HG02798 (cell line): Measurements from ENCODE around the gene EIF1AD.
"Not testable (repeated sequence)": the region's sequence is repeated elsewhere in the genome, so short reads cannot be mapped to it uniquely, and the experiment has no call there.

Experiments
- ATAC-seq: cut with Tn5 transposase; IDR thresholded peaks from one replicate; pipeline ENCODE4 v1.9.1; 2021; ENCODE audit warnings: mild to moderate bottlenecking; ENCODE audit not compliant: unreplicated experiment, poor library complexity

EIF1AD gene

DNA sequence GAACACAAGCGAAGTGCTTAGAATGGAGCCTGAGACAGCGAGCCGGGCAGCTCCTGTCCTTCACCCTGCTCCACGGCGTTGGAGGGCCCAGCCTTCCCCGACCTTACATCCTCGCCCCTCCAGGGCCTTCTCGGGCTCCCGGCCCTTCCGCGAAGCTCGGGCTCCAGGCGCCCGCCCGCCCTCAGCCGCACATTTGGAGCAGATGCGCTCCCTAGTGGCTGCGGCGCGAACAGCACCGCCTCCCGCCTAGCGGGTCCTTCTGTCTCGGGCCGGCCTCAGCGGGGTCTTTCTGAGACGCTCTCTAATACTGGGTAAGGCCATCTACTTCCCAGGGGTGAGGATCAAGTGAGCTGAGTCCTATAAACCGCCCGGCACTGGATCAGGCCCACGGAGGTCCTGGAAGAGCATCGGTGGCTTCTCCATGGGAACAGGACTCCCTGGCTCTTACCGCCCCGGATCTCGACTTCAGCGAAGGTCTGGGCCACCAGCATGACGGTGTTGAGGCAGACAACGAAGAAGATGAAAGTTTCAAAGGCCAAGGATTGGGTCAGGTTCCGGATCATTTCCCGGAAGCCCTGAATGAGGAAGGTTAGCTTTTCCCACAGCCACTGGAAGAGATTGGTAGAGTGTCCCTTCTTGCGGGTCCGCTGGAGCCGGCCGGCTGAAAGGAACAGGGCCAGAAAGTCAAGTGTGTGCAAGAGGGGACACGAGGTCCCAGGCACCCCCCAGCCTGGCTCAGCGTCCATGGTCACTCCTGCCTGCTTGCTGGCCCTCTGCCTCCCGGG lies 20.6 kb upstream of the EIF1AD start:
- ATAC-seq: no peak

DNA sequence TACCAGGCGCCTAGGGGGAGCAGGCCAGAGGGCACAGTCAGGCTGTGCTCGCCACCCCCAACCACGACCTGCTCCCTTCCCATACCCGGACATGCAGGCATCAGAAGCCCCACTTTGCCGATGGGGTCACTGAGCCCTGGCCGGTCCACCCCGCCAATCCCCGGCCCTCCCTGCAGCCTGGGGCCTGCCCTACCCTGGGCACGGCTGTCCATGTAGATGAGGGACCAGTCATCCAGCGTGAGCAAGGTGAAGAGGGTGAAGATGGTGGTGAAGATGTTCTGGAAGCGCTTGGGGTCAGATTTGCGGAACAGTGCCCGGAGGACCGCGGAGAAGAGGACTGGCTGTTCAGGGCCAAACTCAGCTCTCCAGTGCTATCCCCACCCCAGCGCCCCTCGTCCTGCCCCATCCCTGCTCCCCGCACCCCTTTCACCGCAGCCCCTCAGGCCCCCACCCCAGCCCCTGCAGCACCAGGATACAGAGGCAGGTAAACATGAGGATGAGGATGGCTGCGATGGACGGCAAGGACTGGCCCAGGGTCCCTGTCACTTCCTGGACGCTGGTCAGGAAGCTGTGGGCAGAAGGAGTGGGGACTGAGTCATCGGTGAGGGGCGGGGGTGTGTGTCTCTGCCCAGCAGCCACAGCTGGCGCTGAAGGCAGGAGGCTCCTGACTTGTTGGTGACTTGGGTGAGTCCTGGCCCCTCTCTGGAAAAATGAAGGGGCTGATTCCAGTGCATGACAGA lies 18.8 kb upstream of the EIF1AD start:
- ATAC-seq: no peak

DNA sequence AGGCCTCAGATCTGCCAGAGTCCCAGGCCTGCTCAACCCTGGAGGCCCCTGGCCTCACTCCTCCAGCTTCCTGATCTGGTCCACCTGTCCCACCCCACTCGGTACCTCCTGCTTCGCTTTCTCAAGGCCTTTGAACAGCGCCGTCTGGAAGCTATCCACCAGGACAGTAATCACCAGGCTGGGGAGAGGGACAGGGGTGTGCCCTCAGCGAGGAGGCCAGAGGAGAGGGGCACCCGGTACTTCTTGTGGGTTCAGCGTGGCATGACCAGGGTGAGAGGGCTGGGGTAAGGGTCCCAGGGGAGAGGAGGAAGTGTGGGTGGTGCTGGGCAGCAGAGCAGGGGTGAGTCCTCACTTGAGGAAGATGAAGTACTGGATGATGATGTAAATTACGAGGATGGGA lies 18.3 kb upstream of the EIF1AD start:
- ATAC-seq: no peak

DNA sequence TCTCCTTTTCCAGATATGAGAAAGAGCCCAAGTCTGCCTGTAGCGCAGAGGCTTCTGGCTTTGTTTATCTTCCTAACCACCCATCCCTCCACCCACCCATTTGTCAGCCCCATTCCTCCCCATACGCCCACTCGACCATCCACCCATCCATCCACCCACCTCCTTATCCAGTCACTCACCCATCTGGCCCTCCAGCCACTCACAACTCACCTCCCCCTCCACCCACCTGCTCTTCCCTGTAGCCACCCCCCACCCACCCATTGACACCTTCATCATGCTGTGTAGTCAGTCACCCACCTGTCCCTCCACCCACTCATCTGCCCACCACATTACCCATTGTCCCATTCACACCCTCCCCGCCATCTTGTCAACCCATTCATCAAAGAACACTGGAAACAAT lies 15.4 kb upstream of the EIF1AD start:
- ATAC-seq: no peak

DNA sequence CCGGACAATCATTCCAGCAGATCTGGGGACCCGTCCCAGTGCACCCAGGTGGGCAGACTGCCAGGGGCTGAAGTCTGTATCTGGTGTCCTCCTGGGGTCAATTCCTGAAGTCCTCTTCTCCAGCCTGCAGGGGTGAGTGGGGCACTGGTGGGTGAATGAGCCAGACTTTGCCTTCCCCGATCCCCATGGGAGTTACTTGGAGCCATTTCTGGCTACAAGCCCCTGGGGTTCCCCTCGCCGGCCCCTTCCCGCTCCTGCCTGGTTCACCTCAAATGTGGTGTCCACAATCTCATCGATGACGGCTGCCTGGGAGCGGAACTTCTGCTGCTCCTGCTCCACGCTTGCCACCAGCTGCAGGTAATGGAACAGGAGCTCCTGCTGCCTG lies 14.8 kb upstream of the EIF1AD start:
- ATAC-seq: no peak

DNA sequence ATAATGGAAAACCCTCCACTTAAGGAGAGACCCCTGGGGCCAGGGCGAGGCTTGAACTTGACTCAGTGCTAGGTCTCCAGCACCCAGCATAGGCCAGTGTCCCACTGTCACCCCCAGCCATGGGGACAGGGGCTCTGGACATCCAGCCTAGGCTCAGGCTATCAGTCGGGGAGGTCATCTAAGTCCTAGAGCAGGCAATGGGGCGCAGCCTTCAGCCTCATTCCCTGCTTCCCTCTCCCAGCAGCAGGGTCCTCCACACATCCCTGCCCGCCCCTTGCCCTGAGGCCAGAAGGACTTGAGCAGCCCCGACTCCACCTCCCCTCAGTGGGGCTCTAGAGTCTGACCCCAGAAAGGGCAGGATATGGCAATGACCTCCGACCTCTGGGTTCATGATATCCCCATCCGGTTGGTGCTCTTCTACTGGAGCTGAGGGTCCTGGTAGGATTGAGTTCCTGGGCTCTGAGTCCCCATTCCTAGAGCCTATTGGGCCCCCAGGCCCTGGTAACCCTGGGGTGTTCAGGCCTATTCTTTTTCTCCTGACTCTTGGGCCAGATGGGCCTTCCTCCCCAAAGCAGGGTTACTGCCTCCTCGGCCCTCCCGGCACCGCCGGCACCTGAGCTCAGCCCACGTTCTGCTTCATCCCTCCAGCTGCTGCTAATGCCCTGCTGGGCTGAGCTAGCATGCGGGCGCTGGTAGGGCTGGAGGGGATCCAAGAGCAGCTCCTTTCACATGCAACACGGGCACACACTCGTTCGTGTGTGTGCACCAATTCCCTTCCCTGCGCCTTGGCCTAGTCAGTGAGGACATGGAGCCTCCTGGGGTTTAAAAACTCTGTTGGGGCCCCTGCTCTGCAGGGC lies 14.2 kb upstream of the EIF1AD start:
- no peak for ATAC-seq

DNA sequence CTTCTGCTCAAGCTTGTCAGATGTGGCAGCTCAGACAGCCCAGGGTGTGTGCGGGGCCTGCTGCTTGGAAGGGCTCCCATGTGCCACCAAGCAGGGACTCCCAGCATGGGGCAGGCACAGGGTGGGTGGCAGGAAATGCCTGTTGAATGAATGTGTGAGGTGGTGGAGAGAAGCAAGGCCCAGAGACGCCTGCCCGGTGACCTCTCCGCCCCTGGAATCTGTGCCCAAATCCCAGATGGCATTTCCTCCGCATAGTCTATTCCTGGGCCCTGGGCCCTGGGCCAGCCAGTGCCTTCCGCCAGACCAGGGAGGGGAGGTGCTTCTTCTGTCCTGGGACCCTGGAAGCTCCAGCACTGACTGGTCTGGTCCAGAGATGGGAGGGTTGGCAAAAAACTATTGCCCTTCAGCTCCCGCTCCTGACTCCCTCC lies 13.5 kb upstream of the EIF1AD start:
- ATAC-seq: no peak

DNA sequence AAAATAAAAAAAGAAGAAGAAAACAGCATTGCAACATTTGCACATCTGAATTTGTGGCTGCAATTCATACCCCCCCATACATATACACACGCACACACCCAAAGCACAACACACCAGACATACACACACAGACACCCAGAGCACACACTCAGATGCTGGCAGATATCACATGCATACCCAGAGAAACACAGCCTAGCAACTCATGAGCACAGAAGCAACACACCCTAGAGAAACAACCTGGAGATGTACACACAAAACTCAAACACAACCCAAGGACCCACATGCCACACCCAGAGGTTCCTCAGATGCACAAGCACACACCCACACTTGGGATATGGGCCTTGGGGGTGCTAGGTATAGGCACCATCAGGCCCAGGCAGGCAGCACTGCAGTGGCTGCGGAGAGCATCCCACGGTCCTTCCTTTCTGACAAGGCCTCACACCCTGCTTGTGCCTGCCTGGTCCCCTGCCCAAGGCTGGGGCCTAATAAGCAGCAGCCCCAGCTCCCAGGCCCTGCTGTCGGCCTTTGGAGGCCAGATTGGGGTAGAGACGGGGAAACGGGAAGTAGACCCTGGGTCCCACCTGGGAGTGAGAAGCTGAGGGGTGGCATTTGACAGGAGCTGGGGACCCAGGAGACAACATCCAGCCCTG lies 13.0 kb upstream of the EIF1AD start:
- no peak for ATAC-seq

DNA sequence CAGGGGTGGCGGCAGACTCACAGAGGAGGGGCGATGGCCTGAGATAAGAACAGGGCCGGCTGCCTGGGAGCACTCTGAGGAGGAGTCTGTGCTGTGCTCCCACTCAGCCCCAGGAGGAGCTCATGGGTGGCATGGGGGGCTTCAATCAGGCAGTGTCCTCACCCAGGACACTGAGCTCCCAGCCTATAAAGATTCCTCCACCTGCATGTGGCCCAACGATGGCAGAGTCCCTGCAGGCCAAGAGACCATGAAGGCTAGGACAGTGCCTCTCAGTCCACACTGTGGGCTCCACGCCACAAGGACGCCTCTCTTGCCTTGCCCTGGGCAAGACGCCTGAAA lies 11.8 kb upstream of the EIF1AD start:
- no peak for ATAC-seq

DNA sequence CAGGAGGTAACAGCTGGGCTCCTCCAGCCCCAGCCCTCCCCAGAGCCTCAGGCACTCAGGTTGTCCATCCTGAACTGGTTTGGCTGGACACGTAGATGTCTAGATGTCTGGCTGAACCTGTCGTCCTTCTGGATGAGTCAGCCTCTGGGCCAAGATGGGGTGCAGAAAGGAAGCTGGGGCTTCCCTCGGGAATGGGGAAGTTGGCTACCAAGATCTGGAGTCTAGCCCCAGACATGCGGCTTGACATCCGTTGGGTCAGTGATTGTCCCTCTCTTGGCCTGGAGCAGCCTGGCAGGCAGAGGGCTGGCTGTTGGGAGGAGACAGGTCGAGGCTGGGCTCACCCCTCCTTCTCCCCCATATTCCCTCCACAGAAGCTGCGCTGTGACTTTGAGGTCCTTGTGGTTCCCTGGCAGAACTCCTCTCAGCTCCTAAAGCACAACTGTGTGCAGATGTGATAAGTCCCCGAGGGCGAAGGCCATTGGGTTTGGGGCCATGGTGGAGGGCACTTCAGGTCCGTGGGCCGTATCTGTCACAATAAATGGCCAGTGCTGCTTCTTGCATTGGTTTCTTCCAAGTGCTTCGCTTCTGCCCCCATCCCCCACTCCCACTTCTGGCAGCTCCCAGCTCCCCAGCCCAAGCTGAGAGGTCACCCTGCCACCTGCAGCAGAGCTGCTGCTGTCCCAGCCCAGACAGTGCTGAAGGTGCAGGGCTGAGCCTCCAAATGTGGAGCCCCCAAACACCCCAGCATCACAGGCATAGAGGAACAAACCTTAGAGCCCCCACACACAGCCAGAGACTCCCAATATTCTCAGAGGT lies 11.2 kb upstream of the EIF1AD start:
- ATAC-seq: no peak

DNA sequence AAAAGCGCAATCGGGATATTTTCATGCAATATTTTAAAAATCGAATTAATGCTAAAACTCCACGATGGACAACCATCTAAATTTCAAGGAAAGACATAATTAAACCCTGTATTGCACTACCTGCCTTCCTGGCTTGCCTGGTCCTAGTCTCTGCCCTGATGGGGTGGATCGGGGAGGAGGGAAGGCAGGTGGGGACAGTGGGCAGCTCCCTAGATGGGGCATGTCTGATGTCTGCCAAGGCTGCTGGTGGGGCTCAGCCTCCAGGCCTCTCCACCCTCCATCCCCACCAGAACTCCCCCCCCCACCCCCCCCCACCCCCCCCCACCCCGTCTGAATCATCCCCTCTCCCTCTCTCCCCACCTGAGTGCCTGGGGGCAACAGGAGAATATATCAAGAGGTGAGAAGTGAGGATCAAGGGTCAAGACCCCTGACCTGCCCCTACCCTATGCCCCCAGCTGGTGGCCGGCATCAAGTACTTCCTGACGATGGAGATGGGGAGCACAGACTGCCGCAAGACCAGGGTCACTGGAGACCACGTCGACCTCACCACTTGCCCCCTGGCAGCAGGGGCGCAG lies 10.5 kb upstream of the EIF1AD start:
- no peak for ATAC-seq

DNA sequence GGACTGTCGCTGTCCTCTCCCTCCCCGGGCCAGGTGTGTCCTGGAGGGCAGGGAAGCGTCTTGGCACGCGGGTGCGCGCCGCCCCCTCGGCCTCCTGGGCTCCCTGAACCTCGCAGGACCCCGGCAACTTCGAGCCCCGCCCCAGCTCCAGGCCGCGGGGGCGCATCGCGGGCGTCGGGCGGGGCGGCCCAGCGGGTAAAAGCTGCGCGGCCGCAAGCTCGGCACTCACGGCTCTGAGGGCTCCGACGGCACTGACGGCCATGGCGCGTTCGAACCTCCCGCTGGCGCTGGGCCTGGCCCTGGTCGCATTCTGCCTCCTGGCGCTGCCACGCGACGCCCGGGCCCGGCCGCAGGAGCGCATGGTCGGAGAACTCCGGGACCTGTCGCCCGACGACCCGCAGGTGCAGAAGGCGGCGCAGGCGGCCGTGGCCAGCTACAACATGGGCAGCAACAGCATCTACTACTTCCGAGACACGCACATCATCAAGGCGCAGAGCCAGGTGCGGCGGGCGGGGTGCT lies 9.9 kb upstream of the EIF1AD start, which contains the start of gene CST6:
TSS of gene CST6 (plus strand) at position 224 of the 519 bp plus-strand sequence. CDS start at position 261, 37 bp downstream.
- no peak for ATAC-seq

DNA sequence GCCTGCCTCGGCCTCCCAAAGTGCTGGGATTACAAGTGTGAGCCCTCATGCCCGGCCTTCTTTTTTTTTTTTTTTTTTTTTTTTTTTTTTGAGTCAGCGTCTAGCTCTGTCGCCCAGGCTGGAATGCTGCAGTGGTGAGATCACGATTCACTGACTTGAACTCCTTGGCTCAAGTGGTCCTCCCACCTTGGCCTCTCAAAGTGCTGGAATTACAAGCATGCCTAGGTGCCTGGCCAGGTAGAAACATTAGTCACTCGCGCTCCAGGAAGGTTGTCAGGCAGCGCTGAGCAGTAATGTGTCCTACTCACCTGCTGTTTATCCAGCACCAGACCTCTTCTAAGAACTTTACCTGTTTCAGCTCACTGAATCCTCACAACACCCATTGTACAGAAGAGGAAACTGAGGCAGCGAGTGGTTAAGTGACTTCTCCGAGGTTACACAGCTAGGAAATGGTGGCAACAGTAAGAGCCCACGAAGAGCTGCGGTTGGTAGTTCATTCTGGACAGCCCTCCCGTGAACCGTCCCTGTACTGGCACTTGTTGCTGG lies 9.4 kb upstream of the EIF1AD start:
- no peak for ATAC-seq

DNA sequence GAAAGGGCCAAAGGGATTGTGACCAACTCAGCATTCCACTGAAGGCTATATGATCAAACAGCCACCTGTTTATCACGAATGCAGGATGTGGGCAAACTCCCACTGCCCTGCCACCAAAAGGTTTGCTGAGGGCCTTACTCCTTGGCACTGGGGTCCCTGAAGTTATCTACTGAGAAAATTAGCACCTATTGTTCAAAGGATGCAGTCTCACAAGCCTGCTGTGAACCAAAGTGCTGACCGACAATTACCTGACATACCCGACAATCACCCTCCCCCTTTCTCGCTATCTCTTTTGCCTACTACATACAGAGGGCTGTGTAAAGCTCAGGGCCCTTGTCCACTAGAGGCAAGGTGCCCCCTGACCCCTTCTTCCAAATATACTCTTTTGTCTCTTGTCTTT lies 8.1 kb upstream of the EIF1AD start:
- not testable (repeated sequence) for ATAC-seq

DNA sequence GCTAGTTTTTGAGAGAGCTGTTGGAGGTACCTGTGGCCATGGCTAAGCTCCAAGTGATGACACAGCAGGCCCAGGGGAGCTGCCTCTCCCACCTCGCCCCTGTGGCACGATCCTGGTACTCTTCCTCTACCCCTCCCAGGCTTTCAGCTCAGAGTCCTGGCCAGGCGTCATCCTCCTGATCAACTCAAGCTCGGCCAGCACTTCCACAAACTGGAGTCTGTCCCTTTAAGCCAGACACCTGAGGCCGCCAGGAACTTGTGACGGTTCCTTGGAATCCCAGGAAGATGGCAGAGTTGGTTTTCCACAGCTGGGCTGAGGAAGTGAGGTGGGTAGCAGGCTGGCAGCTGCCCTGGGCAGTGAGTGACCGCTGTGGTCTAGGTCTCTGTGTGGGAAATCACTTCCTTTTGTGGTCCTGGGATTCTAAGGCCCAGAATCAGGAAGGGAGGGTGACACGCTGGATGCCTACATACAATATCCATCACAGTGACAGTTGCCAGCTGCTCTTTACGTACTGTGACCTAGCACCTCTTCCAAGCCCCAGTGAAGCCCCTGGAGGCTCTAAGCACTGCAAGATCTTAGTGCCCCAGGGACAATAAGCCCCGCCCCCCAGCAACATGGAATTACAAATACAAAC lies 6.6 kb upstream of the EIF1AD start:
- ATAC-seq: no peak

DNA sequence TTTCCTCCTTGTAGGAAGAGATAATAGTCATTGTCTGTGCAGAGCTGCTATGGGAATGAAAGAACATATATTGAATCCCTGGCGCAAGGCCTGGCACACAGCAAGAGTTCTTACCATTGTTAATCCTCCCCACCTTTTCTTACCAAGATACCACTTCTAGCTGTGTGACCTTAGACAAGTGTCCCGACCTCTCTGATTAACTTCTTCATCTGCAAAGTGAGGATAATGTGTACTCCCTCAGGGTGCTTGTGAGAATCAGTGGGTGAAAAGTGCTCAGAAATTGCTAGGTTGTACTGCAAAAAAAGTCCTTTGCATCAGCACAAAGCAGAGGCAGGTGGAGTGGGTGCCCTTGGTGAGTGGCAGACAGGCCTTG lies 6.1 kb upstream of the EIF1AD start:
- ATAC-seq: no peak

DNA sequence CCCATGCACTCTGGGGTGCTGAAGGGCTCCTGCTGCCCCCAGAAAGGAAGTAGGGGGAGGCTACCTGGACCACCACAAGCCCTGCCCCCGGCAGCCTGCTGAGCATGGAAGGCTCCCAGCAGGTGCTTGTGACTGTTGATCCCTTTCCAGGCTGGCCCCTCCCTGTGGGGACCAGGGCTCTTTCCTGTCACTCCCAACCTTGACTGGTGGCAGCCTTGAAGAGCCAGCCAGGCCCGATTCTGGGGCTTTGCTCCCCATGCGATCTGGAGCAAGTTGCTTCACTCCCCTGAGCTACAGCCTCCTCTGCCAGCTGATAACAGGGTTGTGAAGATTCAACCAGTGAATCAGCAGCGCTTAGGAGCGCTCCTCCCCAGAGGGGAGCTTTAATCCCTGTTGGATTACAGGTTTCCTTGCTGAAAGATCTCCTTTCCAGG lies 5.3 kb upstream of the EIF1AD start:
- no peak for ATAC-seq

DNA sequence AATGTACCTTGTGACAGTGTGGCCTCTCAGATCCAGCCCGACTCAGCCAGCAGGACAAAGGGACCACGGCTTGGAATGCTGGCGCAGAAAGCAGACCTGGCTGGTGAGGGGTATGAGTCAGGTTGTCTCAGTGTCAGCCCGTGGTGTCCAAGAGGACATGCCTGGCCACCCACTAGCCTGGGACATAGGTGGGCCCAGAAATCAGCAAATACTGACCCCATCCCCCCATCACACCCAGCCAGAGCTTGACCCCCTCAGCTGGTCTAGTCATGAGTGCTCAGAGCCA lies 4.9 kb upstream of the EIF1AD start:
- ATAC-seq: no peak
